Mucosa of descending colon (tissue), 3 donors: ENCODE measurements around the gene ABCC4. TPM values are rescaled to one million over a fixed set of nuclear protein-coding genes. Genes with fewer than 3 reads are reported as not detected.

ENCODE experiments used
- ATAC-seq: fragments of 200-7000 bp; cut with Tn5 transposase; one replicate; pipeline ENCODE4 v1.9.1; 2020; ENCODE audit warnings: mild to moderate bottlenecking, moderate library complexity
- DNase-seq, 3 donors: peaks; one replicate each; pipeline ENCODE4 v3.0.0-alpha.2; 2020
- H3K36me3 ChIP-seq: fragments of 200-600 bp; one replicate; pipeline ENCODE4 v1.8.0; 2021; ENCODE audit warnings: low read depth, mild to moderate bottlenecking
- H3K4me1 ChIP-seq: fragments of 200-600 bp; one replicate; pipeline ENCODE4 v1.8.0; 2021; ENCODE audit warnings: low read depth, mild to moderate bottlenecking
- H3K4me3 ChIP-seq: fragments of 200-600 bp; one replicate; pipeline ENCODE4 v1.8.0; 2021; ENCODE audit warnings: mild to moderate bottlenecking
- H3K9me3 ChIP-seq: fragments of 200-600 bp; one replicate; pipeline ENCODE4 v1.8.0; 2021; ENCODE audit warnings: mild to moderate bottlenecking
- intact Hi-C, 2 donors: fragments of 100-400 bp; cut with DNase I in 1 of 2; cut with micrococcal nuclease in 1 of 2; formaldehyde crosslinking; loops; one replicate each; pipeline versions ENCODE4 v1.11.0 to v1.11.1; 2022; cut with DNase I, micrococcal nuclease
- total RNA-seq, 3 donors: library from RNA; stranded (reverse); fragmentation: NEBNext Ultra II Directional in 2 of 3; extraction: Animal tissue kit (Norgen Biotek cat#: 25700) in 2 of 3; gene quantifications; one replicate each; pipeline versions ENCODE4 v1.2.1 to v1.2.4, GENCODE V29; 2021 to 2023
- TF ChIP-seq, protein P1 (sequence below): fragments of 200-600 bp; IDR thresholded peaks from one replicate; pipeline ENCODE4 v1.8.0; 2022; ENCODE audit warnings: antibody characterized with exemption, mild to moderate bottlenecking
- donor health status: DM: no; HTN: no; CAD: no; lungs with moderate emphysema.
- donor health status: DM: no; HTN: no; CAD: no.
- donor health status: DM: no; HTN: yes; CAD: no.

The ABCC4 gene
- total RNA-seq, 3 donors from 2014 or later, result 19.3 to 35.1 (median 30.2) TPM

DNA sequence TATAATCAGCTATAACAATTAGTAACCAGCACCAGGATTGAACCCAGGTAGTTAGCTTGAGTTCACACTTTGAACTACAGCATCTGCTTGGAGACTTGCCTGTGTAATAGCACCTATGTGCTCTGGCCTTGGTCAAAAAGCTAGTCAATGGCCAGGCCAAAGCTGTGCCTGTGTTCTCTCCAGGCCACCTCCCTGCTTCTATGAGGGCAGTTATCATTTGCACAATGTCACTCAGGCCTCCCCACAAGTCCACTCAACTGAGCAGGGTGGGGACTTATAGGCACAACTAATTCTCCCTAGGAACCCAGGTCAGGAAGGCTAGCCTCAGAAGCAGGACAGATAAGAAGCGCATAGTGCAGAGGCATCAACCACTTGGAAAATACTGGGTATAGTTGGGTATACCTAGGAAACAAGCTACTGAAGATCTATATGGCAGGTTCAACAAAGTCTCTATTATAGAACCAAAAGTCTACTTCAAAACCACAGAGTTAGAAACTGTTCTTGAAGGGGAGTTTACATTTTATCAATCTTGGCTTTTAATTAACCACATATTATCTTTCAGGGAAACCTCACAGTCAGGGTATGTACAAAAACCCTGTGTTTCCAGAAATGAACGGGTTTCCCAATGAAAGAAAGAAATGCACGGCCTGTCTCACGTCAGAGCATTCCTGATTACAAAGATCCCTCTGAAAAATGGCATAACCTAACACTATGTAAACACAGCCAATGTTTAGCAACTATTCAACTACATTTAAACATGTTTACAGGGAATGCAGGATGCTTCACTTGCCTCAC lies 140.9 kb downstream of the ABCC4 start:
- Histone ChIP-seq H3K4me3 (no peak overlapping the region), H3K9me3 (no peaks in the 10 kb centered on the region), H3K36me3 (no peaks in the 10 kb centered on the region), H3K4me1 (peaks cover 6% of the 10 kb centered on the region)
- no peak for ATAC-seq
- TF ChIP-seq, protein P1, sequence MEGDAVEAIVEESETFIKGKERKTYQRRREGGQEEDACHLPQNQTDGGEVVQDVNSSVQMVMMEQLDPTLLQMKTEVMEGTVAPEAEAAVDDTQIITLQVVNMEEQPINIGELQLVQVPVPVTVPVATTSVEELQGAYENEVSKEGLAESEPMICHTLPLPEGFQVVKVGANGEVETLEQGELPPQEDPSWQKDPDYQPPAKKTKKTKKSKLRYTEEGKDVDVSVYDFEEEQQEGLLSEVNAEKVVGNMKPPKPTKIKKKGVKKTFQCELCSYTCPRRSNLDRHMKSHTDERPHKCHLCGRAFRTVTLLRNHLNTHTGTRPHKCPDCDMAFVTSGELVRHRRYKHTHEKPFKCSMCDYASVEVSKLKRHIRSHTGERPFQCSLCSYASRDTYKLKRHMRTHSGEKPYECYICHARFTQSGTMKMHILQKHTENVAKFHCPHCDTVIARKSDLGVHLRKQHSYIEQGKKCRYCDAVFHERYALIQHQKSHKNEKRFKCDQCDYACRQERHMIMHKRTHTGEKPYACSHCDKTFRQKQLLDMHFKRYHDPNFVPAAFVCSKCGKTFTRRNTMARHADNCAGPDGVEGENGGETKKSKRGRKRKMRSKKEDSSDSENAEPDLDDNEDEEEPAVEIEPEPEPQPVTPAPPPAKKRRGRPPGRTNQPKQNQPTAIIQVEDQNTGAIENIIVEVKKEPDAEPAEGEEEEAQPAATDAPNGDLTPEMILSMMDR, result no peak
- no peak for DNase-seq
- intact Hi-C loops, result no loop called here

DNA sequence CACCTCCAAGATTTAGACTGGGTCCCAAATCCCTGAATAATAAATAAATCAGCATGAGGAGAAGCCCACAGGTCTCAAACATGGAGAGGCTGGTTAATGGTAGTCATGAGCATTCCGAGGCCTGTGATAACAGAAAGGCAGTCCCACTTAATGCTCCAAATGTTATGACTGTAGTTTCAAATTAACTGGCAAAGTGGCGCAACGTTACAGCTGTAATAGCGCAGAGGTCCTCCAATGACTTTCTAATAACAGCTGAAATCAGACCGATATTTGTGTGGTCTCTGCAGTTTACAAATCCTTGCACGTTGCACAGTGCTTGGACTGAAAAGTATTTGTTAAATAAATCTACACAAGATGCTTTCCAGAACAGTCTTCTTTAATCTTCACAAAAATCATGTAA lies 141.8 kb downstream of the ABCC4 start:
- intact Hi-C loops, result no loop called here
- DNase-seq (no peak), ATAC-seq (no peak)
- no peaks in the 10 kb centered on the region for H3K36me3 ChIP-seq
- H3K4me1 ChIP-seq, result peaks cover under 1% of the 10 kb centered on the region
- TF ChIP-seq, protein P1, result no peak
- no peak overlapping the region for H3K4me3 ChIP-seq
- H3K9me3 ChIP-seq, result no peaks in the 10 kb centered on the region

DNA sequence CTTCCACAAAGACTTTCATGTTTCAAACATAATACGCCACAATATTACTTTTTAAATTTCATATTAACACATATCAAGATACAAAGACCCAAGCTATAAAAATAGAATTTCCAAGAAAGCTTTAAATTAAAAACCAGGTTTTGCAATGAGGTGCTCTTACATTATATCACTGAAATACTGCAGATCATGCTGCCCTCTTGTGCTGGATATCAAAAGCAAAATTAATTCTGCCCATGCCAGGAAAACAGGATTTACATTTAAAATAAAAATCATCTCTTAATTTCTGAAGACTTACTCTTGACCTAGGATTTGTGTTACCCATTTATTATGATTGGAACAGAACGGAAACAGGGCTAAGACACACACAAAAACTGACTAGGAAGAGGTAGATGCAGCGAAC lies 145.0 kb downstream of the ABCC4 start:
- ATAC-seq (no peak), DNase-seq (no peak)
- no peaks in the 10 kb centered on the region for H3K9me3 ChIP-seq
- TF ChIP-seq, protein P1, result no peak
- intact Hi-C loops, result no loop called here
- H3K4me1 ChIP-seq, result peaks cover 7% of the 10 kb centered on the region
- H3K4me3 ChIP-seq, result no peak overlapping the region
- no peaks in the 10 kb centered on the region for H3K36me3 ChIP-seq

DNA sequence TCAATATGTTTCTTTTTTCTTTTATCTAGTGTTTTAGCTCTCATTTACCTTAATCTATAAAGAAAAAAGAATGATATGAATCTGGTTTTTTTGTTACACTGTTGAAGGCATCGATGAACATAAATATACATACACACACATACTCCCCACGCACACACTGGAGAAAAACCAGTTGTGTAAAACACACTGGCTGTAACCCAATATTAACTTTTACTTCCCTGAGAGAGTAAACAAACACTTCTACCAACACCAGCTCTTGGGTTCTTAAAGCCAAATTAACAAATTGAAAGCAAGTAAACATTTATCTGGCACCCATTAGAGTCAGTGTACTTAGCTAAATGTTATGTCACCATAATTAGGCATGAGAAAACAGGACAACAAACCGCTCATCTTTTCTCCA lies 145.7 kb downstream of the ABCC4 start:
- ATAC-seq, result no peak
- intact Hi-C loops, result no loop called here

DNA sequence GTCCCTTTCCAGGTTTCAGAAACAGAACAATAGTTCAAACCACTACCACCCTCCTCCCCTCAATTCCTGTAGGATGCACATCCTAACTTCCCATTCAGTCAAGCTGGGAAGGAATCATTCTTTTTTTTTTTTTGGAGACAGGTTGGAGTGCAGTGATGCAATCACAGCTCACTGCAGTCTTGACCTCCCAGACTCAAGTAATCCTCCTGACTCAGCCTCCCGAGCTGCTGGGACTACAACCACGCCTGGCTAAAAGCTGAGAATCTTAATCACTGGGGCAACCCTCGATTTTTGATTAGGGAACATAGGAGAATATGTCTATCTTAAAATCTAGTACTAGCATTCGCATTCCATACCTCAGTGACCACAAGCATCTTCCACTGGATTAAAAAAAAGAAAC lies 146.2 kb downstream of the ABCC4 start:
- H3K4me3 ChIP-seq, result no peak overlapping the region
- H3K36me3 ChIP-seq, result no peaks in the 10 kb centered on the region
- peaks cover 7% of the 10 kb centered on the region for H3K4me1 ChIP-seq
- intact Hi-C loops, result no loop called here
- DNase-seq (no peak), ATAC-seq (no peak)
- TF ChIP-seq, protein P1, result no peak
- no peaks in the 10 kb centered on the region for H3K9me3 ChIP-seq

More for the DNA sequence above, 145.7 kb downstream of the ABCC4 start:
- Histone ChIP-seq H3K9me3 (no peaks in the 10 kb centered on the region), H3K36me3 (no peaks in the 10 kb centered on the region), H3K4me1 (peaks cover 7% of the 10 kb centered on the region), H3K4me3 (no peak overlapping the region)
- TF ChIP-seq, protein P1, result no peak
- no peak for DNase-seq
